ENCODE measurements around the gene EXOC4.

The EXOC4 gene

GRCh38 chr7:133703547-133703946 lies 450.7 kb downstream of the EXOC4 start:
- no peak for DNase-seq (ENCODE audit: low read depth in 2 of 2)

GRCh38 chr7:133704453-133704852 lies 451.6 kb downstream of the EXOC4 start:
- DNase-seq (ENCODE audit: low read depth in 2 of 2) = no peak

- DNase-seq (ENCODE audit: low read depth in 2 of 2) = no peak
These were observed 452.7 kb downstream of the EXOC4 start for GRCh38 chr7:133705596-133705995.

- no peak for DNase-seq (ENCODE audit: low read depth in 2 of 2)
These were observed 453.1 kb downstream of the EXOC4 start for GRCh38 chr7:133706016-133706415.

- DNase-seq (ENCODE audit: low read depth in 2 of 2) = no peak
These were observed 456.4 kb downstream of the EXOC4 start for GRCh38 chr7:133709036-133709880.

GRCh38 chr7:133712544-133712943 lies 459.7 kb downstream of the EXOC4 start:
- no peak for DNase-seq (ENCODE audit: low read depth in 2 of 2)

GRCh38 chr7:133714654-133715053 lies 461.8 kb downstream of the EXOC4 start:
- no peak for DNase-seq (ENCODE audit: low read depth in 2 of 2)

GRCh38 chr7:133718131-133718530 lies 465.3 kb downstream of the EXOC4 start:
- DNase-seq (ENCODE audit: low read depth in 2 of 2) = no peak

GRCh38 chr7:133723044-133723443 lies 470.2 kb downstream of the EXOC4 start:
- DNase-seq (ENCODE audit: low read depth in 2 of 2) = no peak

GRCh38 chr7:133724148-133724547 lies 471.3 kb downstream of the EXOC4 start:
- no peak for DNase-seq (ENCODE audit: low read depth in 2 of 2)

- DNase-seq (ENCODE audit: low read depth in 2 of 2) = no peak
These were observed 471.8 kb downstream of the EXOC4 start for GRCh38 chr7:133724694-133725093.

- no peak for DNase-seq (ENCODE audit: low read depth in 2 of 2)
These were observed 474.8 kb downstream of the EXOC4 start for GRCh38 chr7:133727476-133728214.

GRCh38 chr7:133730360-133730759 lies 477.5 kb downstream of the EXOC4 start:
- DNase-seq (ENCODE audit: low read depth in 2 of 2) = no peak

GRCh38 chr7:133733401-133733800 lies 480.5 kb downstream of the EXOC4 start:
- no peak for DNase-seq (ENCODE audit: low read depth in 2 of 2)

- DNase-seq (ENCODE audit: low read depth in 2 of 2) = no peak
These were observed 482.3 kb downstream of the EXOC4 start for GRCh38 chr7:133735222-133735621.

- no peak for DNase-seq (ENCODE audit: low read depth in 2 of 2)
These were observed 486.9 kb downstream of the EXOC4 start for GRCh38 chr7:133739817-133740216.

- DNase-seq (ENCODE audit: low read depth in 2 of 2) = no peak
These were observed 488.2 kb downstream of the EXOC4 start for GRCh38 chr7:133741078-133741477.

GRCh38 chr7:133741703-133742102 lies 488.8 kb downstream of the EXOC4 start:
- DNase-seq (ENCODE audit: low read depth in 2 of 2) = no peak

GRCh38 chr7:133742709-133743538 lies 490.0 kb downstream of the EXOC4 start:
- DNase-seq (ENCODE audit: low read depth in 2 of 2) = no peak

GRCh38 chr7:133744451-133744850 lies 491.6 kb downstream of the EXOC4 start:
- DNase-seq (ENCODE audit: low read depth in 2 of 2) = no peak

GRCh38 chr7:133746305-133746704 lies 493.4 kb downstream of the EXOC4 start:
- DNase-seq (ENCODE audit: low read depth in 2 of 2) = no peak

GRCh38 chr7:133746847-133747246 lies 494.0 kb downstream of the EXOC4 start:
- no peak for DNase-seq (ENCODE audit: low read depth in 2 of 2)
